Activated naive CD4-positive, alpha-beta T cell treated with Interleukin-2 at 50 U/mL for 16 hours (primary cell): ENCODE measurements around the gene GIT2.

Experiments
- DNase-seq: peaks from one replicate; pipeline ENCODE4 v3.0.0-alpha.2; 2020

GIT2 gene

GRCh38 chr12:109881752-109882151 is 114.4 kb downstream of the GIT2 start:
- DNase-seq, result no peak

- DNase-seq, result no peak
Measured at GRCh38 chr12:109880938-109881337, 115.2 kb downstream of the GIT2 start.

GRCh38 chr12:109880043-109880931 is 115.9 kb downstream of the GIT2 start, which contains the start of gene GLTP:
TSS of gene GLTP (minus strand) at chr12:109880541. CDS start at chr12:109880374, 167 bp downstream.
- DNase-seq, result peak; percentile 90
